NCI-H460 (cell line): ENCODE data around the gene ANXA1. TPM values are rescaled to one million over a fixed set of nuclear protein-coding genes. Genes with fewer than 3 reads are reported as not detected.

ENCODE experiments used
- DNase-seq: peaks from one replicate; pipeline ENCODE4 v3.0.0-alpha.2; 2016; ENCODE audit warnings: low read depth; ENCODE audit errors: extremely low read depth
- total RNA-seq: library from RNA; depleted of rRNA; stranded (reverse); fragments of >200 nt; shearing (Covaris generic); gene quantifications from 2 replicates; pipeline ENCODE4 v1.2.3, GENCODE V29; 2014; rRNA removed

ANXA1 gene
- total RNA-seq, 1 experiment from 2014 or later: 617 TPM

DNA sequence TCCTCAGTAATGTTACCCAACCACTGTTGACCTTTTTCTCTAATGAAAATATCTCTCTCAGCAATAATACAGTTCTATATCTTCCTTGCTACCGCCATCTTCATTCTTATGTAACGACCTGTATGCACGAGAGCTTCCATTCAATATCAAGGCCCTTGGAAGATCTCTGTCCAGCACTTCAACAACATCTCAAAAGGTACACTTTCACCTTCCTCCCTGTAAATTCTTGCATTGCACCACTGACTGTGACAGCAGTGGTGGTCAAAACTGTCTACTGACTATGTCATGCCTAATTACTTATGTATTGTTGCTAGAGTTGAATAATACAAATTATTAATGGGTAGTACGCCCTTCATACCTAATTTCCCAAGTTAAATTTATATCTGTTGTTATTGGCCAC is 53.3 kb downstream of the ANXA1 start:
- no peak for DNase-seq

DNA sequence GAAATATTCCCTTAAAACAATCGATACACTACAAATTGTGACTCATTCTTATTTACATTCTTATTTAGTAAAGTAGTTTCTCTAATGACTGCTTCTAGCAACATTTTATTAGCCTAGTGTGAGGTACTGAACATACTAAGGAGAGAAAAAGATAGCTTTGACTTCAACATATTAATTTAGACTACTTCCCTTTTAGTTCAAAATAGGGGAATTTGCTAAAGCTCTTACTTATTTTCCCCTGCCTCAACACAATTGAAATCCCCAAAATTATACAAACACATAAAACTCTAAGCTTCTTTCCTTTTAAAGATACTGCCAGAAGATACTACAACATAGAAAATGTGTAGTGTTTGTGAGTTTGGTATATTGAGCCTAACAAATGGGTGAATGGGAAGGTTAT is 55.2 kb downstream of the ANXA1 start:
- no peak for DNase-seq

- DNase-seq: no peak
Observed at GRCh38 chr9:73210886-73211666, 59.4 kb downstream of the ANXA1 start.

- DNase-seq: no peak
Observed at GRCh38 chr9:73213300-73213699, 61.6 kb downstream of the ANXA1 start.

DNA sequence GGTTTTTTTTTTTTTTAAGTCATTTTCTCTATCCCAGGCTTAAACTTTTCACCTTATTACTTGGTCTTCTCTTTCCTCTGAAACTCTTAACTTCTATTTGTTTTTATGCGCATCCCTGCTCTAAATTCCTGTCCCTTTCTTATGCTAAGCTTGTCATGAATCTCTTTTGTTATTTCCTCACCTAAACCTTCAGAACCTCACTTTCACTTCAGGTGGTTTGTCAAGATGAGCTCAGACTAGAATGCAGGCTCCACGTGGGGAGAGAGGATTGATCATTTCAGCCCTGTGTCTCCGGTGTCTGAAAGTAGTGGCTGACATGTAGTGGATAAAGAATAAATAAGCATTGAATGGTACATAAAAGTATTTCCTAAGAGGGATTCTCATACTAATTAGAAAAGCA is 63.6 kb downstream of the ANXA1 start:
- DNase-seq: no peak

GRCh38 chr9:73216100-73216499 is 64.4 kb downstream of the ANXA1 start:
- no peak for DNase-seq

Other genes with a start within 250 kb of the ANXA1 start
- gene ALDH1A1, start 198.8 kb upstream of the ANXA1 start, total RNA-seq: 155 and 158 TPM in 2 replicates